Measurements from ENCODE around the gene CCDC107. TPM values are rescaled to one million over a fixed set of nuclear protein-coding genes. Genes with fewer than 3 reads are reported as not detected.
A peak's percentile ranks its signal among the peaks of the same experiment; 100 is the strongest.

Gene CCDC107
- total and polyA plus RNA-seq, 2 experiments from 2014 or later, result 12.1 to 42.2 TPM

- Histone ChIP-seq H4K20me1 (ENCODE audit: insufficient read depth, poor library complexity, severe bottlenecking) (no peaks in the 10 kb centered on the region), H3K27me3 (no peaks in the 10 kb centered on the region), H3K9me3 (ENCODE audit: low read depth) (no peaks in the 10 kb centered on the region), H3K9me2 (replicated peaks; ENCODE audit: insufficient read depth) (no peaks in the 10 kb centered on the region), H3K27ac (no peak overlapping the region), H3K4me1 (ENCODE audit: insufficient read depth) (peaks cover 11% of the 10 kb centered on the region), H3K79me2 (peaks cover 11% of the 10 kb centered on the region), H3K4me3 (no peak overlapping the region), H3K4me2 (no peak overlapping the region), H3K36me3 (replicated peaks; ENCODE audit: insufficient read depth, low read depth) (no peaks in the 10 kb centered on the region), H2AFZ (no peak overlapping the region)
- TF ChIP-seq EZH2phosphoT487 (IDR thresholded peaks at IDR 0.05; ENCODE audit: low read depth, severe bottlenecking, unreplicated experiment) (no peak), CTCF (IDR thresholded peaks at IDR 0.05; ENCODE audit: poor library complexity) (no peak), EZH2 (IDR thresholded peaks at IDR 0.05; ENCODE audit: borderline replicate concordance) (no peak)
- WGBS (ENCODE audit: low lambda C conversion rate, missing lambda C conversion rate), result 97% methylated on average over 7 of the region's 7 CpGs
- no peak for DNase-seq (ENCODE audit: low spot score)
These were observed 4.3 kb downstream of the CCDC107 start for GRCh38 chr9:35662437-35662836.

GRCh38 chr9:35664531-35665470 is 6.7 kb downstream of the CCDC107 start, which contains the start of gene ARHGEF39:
TSS of gene ARHGEF39 (minus strand) at chr9:35665195. CDS start at chr9:35665169, 26 bp downstream.
- peak; percentile 92 for DNase-seq (ENCODE audit: low spot score)
- peaks cover 16% of the 10 kb centered on the region for H3K4me1 ChIP-seq (ENCODE audit: insufficient read depth)
- H3K4me2 ChIP-seq, result peak within 1 kb of the TSS; percentile 98
- no peaks in the 10 kb centered on the region for H3K27me3 ChIP-seq
- no peaks in the 10 kb centered on the region for H3K9me2 ChIP-seq (replicated peaks; ENCODE audit: insufficient read depth)
- H3K36me3 ChIP-seq (replicated peaks; ENCODE audit: insufficient read depth, low read depth), result no peaks in the 10 kb centered on the region
- peak within 1 kb of the TSS; percentile 82 for H3K4me3 ChIP-seq
- peak within 1 kb of the TSS; percentile 51 for H2AFZ ChIP-seq
- TF ChIP-seq CTCF (IDR thresholded peaks at IDR 0.05; ENCODE audit: poor library complexity) (peak; percentile 42), EZH2phosphoT487 (IDR thresholded peaks at IDR 0.05; ENCODE audit: low read depth, severe bottlenecking, unreplicated experiment) (no peak)
- H3K9me3 ChIP-seq (ENCODE audit: low read depth), result no peaks in the 10 kb centered on the region
- peak within 1 kb of the TSS; percentile 36 for H3K27ac ChIP-seq
- peaks cover 4% of the 10 kb centered on the region for H3K79me2 ChIP-seq
- 8% methylated on average over 51 of the region's 58 CpGs for WGBS (ENCODE audit: low lambda C conversion rate, missing lambda C conversion rate)
- no peaks in the 10 kb centered on the region for H4K20me1 ChIP-seq (ENCODE audit: insufficient read depth, poor library complexity, severe bottlenecking)

- Histone ChIP-seq H3K27me3 (no peaks in the 10 kb centered on the region), H3K27ac (no peak overlapping the region), H3K4me3 (peak overlapping the region; percentile 82), H3K9me3 (ENCODE audit: low read depth) (no peaks in the 10 kb centered on the region), H3K4me1 (ENCODE audit: insufficient read depth) (peaks cover 20% of the 10 kb centered on the region), H3K79me2 (no peaks in the 10 kb centered on the region), H3K36me3 (replicated peaks; ENCODE audit: insufficient read depth, low read depth) (no peaks in the 10 kb centered on the region), H4K20me1 (ENCODE audit: insufficient read depth, poor library complexity, severe bottlenecking) (no peaks in the 10 kb centered on the region), H3K9me2 (replicated peaks; ENCODE audit: insufficient read depth) (no peaks in the 10 kb centered on the region), H3K4me2 (peak overlapping the region; percentile 98), H2AFZ (peak overlapping the region; percentile 51)
- no peak for DNase-seq (ENCODE audit: low spot score)
- WGBS (ENCODE audit: low lambda C conversion rate, missing lambda C conversion rate), result 61% methylated on average over 5 of the region's 5 CpGs
- TF ChIP-seq EZH2phosphoT487 (IDR thresholded peaks at IDR 0.05; ENCODE audit: low read depth, severe bottlenecking, unreplicated experiment), result no peak
- TF ChIP-seq CTCF (IDR thresholded peaks at IDR 0.05; ENCODE audit: poor library complexity), result no peak
- no peak for TF ChIP-seq EZH2 (IDR thresholded peaks at IDR 0.05; ENCODE audit: borderline replicate concordance)
These were observed 7.4 kb downstream of the CCDC107 start for GRCh38 chr9:35665471-35665818.

All from hepatocyte (in vitro differentiated cells).